Activated CD8-positive, alpha-beta memory T cell treated with anti-CD3 and anti-CD28 coated beads for 48 hours (primary cell): ENCODE measurements around the gene RTN4IP1.
"Not testable (repeated sequence)": the region's sequence is repeated elsewhere in the genome, so short reads cannot be mapped to it uniquely, and the experiment has no call there.

ENCODE experiments used
- DNase-seq, 3 experiments: peaks; one replicate each; pipeline ENCODE4 v3.0.0-alpha.2; 2020; ENCODE audit warnings: low read depth in 2 of 3, low spot score in 2 of 3

Gene RTN4IP1

DNA sequence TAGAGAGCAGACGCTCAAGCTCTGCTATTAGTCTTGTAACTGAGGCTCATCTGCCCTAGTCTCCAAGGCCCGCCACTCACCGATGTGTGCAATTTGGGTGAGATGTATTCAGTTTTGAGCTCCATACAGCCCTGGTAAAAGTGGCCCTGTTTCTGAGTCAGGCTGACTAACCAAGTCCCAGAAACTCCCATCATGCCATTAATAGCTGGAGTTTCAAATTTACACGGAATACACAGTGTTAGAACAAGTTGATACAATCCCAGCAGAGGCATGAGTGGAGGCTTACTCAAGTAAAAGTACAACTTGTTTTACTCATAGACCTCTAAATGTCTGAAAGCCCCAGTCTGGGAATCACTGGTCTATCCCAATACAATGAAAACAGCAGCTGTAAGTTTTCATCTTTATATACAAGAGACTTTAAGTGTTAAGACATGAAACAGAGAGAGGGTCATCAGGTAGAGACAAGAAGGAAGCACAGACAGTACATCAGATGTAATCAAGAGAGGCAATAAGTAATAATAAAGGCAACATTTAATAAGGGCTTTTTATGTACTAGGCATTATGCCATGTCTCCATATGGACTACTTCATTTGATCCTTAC, 42.4 kb downstream of the RTN4IP1 start:
- no peak for DNase-seq

DNA sequence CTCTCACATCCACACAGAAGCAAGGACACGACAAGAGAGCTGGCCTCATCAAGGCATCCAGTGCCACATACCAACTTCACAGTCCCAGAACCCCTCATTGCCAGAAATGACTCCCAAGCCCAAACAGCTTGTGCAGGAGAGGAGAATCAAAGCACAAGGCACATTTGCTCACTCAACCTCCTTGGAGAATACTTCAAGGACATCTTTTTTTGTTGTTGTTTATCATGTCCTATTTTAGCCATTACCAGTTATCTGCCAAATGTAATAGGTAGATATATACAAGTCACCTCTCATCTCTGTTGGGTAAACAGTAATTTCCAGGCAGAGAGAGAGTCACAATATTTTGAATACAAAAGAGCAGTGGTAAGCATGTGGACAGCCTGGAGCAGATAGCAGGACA, 47.8 kb downstream of the RTN4IP1 start:
- no peak for DNase-seq

DNA sequence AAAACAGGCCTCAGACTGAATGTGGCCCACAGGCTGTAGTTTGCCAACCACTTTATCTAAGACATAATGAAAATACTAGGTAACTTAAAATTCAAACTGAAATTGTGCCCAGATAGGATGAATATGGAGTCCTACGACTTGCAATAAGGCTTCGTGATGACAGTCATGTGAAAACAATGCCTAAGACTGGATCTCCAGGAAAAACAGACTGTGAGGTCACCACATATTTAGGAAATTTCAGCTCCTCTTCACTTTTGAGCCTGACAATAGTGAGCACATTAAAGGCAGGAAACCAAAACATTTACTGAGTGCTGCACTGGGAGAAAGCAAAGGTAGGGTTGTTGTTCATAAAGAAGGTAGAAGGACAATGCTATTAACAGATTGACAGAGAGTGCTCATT, 50.0 kb downstream of the RTN4IP1 start:
- DNase-seq: no peak

DNA sequence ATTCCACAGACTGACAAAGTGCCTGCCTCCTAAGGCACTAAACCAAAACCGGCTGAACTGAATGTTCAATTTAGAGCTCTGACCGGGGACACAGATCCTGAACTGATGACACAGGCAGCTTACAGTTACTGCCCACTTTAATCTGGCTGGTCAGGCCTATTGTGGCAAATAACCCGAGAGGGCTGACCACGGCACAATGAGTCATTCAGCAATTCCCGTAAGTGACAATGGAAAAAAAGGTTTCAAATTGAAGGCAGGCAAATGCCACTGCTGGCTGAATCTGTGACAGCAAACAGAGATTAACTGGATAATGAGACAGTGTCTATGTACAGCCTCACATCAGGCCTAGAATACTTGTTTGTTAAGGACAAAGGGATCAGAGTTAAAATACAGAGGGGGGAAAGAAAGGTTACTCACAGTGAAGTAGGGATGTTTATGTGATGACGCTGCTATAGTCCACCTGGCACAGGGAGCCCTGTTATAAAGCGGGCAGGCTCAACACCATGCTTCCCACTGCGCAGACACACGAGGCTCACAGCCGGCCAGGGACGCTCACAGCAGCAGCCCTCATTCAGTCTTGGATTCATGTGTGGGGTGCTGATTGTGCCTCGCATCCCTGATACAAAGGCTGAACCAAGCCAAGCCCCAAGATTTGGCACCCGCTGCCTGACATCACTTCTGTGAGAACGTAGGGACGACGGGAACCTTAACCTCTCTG, 54.4 kb downstream of the RTN4IP1 start:
- DNase-seq: no peak

DNA sequence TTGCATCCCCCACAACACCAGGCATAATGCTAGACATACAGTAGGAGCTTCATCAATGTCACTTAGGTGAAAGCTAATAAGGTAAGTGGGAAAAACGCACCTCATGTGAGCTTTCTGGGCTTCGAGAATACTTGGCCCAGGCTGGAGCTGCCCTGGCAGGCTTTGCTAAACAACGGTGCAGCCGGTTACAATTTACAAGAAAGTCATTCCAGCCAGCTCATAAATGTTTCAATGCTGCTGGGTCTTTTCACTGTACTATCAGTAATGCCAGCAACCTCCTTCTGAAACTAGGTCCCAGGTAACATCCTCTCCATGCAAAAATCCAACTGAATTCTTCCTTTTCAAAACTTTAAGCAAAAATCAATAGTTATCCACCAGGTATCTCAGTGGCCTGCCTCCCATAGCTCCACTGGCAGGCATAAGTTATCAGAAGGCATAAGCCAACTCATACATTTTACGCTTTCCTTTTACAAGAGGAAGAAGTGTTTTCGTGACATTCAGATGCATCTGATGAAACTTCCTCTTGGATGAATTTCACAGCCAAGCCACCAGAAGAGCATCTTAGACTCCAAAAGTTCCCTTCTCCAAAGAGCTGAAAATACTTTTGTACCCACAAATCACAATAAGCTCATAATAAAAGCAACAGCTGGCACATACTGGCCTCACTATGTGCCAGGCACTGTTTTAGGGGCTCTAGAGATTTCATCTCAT, 56.3 kb downstream of the RTN4IP1 start:
- no peak for DNase-seq

DNA sequence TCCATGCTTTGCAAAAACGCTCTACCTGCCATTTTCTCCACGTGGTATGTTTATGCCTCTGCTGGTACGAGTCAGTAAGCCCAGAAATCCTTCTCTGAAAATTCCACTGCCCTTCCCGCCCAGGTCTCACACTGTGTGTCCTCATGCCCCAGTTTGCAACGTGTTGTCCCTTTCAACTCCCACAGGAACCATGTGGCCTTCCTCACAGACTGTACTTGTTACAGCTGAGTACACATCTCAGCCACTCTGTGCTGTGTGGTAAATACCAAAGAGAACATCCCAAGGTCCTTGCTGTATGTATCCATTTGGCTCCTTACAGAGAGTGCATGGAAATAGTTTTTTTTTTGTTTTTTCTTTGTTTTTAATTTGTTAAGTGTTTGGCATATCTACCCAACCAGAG, 56.9 kb downstream of the RTN4IP1 start:
- no peak for DNase-seq

DNA sequence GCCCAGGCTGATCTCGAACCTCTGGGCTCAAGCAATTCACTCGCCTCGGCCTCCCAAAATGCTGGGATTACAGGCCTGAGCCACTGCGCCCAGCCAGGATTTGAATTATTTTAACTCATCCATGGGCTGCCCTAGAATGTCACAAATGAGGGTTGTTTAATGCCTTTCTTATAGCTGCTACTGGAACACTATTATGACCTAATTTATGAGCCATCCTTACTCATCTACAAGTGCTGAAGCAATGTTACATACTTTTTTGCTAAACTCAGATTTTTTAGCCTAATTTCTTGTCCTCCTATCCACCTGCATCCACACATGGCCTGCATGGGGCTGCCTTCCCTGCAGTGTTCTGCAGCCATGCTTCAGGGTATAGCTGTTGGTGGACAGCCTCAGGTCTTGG, 59.9 kb downstream of the RTN4IP1 start:
- no peak for DNase-seq

DNA sequence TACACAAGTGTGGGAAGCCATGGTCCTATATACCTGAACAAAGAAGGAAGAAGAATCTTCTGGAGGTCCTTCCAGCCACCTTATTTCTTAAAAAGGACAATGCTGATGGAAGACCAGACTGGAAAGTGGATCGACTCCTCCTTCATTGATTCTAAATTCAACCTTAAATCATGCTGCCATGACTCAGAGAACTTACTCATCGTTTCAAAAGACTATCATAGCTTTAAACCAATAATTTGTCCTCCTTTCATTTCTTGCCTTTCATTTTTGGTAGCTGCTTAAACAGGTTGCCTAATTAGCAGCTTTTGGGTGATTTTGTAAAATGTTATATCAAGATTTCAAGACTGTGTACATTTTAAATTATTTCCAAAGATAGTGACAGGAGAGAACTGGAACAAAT, 60.8 kb downstream of the RTN4IP1 start:
- no peak for DNase-seq

DNA sequence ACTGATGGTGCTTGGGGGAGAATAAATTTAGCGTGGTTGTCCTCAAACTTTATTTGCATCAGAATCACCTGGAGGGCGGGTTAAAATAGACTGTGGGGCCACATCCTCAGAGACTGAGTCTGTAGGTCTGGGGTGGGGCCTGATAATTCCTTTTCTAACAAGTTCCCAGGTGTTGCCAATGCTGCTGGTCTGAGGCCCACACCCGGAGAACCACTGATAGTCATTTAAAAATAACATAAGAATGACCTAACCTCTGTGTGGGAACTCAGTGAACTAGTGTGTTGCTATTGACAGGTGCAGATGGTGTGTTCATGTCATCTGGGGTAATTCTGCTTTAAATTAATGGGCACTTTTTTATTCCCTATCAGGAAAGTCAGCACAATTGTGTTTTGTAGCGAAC, 64.8 kb downstream of the RTN4IP1 start:
- no peak for DNase-seq

DNA sequence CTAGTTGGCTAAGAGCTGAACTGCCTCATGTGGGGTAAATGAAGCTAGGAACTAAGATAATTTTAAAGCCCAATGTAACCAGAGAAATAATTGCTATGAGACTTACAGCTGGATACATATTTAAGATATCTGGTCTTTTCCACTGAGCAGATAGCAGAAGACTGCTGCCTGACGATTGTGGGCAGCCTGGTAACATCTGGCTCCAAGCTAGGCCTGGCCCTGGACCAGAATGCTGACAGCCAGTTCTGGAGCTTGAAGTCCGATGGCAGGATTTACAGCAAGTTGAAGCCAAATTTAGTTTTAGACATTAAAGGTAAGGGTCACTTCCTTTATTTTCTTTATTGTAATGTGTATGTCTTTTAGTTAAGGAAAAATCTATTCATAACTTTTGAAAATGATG, 65.7 kb downstream of the RTN4IP1 start:
- no peak for DNase-seq

DNA sequence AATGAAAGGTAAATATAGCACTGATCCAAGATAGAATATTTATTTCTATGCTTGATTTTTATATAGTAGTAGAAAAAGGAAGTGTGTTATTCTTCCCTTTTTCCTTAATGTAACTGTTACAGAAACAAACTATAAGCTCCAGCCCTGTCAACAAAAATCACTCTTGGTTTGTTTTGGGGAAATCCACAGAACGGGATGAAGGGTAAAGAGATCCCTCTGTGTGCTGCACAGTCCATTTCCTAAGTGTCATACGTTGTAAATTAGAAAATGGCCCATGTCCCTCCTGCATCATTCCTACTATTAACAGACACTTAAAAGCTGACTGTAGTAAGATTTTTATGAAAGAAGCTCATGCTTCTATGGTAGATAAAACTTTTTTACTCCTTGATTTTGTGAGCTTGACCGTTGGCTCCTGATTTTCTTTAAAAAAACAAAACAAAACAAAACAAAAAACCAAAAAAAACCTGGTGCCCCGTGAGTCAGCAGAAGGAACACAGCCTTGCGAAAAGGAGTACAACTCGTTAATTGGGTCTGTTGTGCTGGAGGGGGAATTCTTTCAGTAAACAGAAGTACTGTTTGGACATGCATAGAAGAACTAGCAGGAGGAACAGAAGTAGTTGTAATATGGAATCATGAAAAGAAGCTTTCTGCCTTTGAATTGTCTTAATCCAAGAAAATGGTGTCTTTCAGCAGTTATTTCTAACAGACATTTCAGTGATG, 67.5 kb downstream of the RTN4IP1 start:
- DNase-seq: no peak

DNA sequence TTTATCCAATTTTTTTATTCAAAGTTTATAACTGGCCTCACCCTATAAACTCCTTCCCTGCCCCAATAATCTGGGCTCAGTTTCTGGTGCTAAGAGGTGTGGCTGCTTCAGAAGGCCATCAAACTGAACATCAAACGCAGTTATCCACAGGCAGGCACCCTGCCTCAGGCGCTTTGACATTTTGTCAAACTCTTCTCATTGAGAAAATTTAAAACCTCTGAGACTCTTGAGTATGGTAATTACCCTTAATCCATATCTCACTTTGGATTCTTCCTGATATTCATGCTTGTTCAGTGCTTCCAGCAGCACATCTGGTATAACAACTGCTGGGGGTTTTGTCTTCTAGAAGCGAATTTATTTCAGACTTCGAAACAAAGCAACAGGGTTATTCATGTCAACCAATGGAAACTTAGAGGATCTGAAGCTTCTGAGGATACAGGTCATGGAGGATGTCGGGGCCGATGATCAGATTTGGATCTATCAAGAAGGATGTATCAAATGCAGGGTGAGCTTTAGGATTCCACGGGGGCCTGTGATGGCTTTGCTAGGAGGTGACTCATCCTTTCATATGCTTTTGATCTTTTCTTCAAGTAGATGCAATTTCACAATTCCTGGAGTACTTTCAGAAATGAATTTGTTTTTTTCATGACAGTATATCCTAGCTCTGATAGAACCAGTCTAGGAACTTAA, 68.2 kb downstream of the RTN4IP1 start:
- no peak for DNase-seq

DNA sequence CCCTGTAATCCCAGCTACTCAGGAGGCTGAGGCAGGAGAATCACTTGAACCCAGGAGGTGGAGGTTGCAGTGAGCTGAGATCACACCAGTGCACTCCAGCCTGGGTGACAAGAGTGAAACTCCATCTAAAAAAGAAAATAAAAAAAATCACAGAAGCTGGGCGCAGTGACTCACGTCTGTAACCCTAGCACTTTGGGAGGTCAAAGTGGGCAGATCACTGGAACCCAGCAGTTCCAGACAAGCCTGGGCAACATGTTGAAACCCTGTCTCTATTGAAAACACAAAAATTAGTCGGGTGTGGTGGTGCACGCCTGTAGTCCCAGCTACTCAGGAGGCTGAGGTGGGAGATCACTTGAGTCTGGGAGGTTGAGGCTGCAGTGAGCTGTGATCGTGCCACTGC, 69.6 kb downstream of the RTN4IP1 start:
- not testable (repeated sequence) for DNase-seq

DNA sequence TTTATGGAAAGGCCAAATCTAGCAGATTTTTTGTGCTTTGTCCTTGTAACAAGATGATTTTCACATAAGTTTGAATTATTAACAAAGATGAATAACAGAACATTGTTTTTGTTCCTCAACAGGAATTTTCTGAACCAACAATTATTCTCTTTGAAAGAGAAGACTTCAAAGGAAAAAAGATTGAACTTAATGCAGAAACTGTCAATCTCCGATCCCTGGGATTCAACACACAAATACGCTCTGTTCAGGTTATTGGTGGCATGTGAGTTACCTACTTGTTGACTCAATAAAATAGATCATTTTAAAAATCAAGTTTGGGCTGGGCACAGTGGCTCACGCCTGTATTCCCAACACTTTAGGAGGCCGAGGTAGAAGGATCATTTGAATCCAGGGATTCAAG, 70.9 kb downstream of the RTN4IP1 start:
- DNase-seq: no peak

DNA sequence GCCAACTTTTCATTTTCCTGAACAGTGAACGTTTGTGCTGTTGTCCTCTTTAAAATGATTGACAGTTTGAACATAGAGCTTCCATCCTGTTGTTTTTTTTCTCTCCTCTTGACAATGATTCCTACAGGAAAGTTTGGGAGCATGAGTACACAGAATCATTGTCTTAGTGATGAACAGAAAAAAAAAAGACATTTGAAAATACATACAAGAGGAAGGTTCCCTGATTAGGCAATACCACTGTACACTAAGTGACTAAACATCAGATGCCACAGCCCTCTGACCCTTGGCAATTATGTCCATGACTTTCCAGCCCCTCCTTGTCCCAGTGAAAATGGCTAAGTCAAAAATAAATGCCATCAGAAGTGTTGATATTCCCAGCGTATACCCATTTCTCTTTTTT, 71.5 kb downstream of the RTN4IP1 start:
- DNase-seq: no peak

DNA sequence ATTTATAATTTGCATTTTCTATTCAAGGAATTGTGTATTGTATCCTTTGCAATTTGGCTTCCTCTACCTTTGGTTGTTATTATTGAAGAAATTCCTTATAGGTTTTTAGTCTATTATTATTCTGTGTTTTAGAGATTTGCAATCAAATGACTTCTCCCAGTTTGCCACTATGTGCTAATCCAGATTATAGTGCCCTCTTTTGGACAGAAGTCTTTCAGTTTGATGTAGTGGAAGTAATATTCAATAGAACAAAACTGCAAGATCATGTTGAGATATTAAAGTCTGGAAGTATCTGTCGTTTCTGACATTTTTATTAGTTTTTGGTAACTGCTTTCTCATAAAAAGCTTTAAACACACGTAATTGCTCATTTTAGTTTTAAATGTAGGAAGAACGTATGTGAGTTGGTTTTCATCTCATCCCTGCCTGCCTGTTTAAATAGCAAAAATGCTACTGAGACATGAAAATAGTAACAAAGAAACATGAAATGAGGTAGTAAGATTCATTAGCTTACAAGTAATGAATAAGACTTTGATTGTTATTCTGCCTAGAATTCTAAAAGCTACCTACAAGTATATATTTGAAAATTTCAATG, 72.8 kb downstream of the RTN4IP1 start:
- no peak for DNase-seq

DNA sequence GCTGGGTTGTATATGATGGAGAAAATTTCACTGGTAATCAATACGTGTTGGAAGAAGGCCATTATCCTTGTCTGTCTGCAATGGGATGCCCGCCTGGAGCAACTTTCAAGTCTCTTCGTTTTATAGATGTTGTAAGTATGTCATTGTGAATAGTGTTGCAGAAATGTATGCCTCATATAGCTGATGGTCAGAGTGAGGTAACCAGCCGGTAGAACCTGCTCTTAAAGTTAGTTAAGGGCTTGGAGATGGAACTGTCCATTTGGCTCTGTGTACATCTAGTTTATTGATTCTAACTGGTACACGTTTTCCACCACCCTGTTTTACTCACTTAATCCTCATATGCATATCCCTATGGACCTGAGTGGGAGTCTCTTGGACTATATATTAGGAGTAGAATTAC, 73.5 kb downstream of the RTN4IP1 start:
- no peak for DNase-seq

DNA sequence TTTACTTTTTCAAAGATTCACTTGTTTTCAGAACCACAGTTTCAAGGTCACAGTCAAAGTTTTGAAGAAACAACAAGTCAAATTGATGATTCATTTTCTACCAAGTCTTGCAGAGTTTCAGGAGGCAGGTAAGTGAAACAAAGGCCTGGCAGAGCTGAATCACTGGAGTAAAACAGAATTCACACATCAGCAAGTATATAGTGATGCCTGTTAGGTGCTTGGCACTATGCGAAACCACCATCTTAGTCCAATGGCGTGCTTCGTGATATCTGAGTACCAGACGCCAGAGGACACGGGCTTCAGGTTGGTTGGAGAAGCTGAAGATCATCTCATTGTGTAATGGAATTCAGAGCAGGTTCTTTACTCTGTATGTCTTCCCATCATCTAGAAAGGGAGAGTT, 75.9 kb downstream of the RTN4IP1 start:
- no peak for DNase-seq

DNA sequence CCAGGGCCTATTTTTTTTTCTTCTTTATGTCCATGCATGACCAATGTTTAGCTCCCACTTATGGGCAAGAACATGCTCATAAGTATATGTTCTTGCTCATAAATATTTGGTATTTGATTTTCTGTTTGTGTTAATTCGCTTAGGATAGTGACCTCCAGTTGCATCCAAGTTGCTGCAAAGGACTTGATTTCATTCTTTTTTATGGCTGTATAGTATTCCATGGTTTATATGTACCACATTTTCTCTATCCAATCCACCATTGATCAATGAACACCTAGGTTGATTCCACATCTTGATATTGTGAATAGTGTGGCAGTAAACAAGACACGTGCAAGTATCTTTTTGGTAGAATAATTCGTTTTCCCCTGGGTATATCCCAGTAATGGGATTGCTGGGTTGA, 78.1 kb downstream of the RTN4IP1 start:
- no peak for DNase-seq

DNA sequence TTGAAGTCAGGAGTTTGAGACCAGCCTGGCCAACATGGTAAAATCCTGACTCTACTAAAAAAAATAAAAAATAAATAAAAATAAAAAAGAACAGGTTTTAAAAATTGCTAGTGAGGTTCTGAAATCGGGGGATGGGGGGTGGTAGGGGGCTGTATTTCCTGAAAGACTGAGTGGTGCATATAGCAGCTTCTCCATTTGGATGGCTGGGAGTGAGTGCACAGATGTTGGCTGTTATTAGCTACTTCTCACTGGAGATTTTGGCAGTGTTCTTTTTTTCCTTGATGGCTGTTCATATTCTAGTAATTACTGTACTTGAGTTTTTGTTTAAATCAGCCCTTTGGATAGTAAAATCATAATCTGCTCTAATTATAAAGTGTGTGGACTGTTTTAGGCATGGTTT, 79.8 kb downstream of the RTN4IP1 start:
- no peak for DNase-seq

DNA sequence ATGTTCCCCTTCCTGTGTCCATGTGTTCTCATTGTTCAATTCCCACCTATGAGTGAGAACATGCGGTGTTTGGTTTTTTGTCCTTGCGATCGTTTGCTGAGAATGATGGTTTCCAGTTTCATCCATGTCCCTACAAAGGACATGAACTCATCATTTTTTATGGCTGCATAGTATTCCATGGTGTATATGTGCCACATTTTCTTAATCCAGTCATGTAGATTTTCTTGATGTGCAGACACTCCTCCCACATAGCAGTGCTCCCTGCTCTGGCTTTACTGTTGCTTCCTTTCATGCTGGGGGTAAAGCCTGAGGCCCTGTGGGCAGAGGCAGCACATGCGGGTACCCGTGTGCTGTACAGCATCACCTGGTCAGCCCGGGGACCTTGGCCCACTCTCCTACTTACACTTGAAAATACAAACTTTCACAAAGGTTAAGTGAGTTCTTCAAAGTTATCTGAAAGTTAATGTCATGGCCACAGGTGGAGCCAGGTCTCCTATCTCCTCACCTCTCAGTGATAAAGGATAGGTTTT, 80.3 kb downstream of the RTN4IP1 start:
- not testable (repeated sequence) for DNase-seq
